Measurements from ENCODE around the gene ABHD16A.

The ABHD16A gene

DNA sequence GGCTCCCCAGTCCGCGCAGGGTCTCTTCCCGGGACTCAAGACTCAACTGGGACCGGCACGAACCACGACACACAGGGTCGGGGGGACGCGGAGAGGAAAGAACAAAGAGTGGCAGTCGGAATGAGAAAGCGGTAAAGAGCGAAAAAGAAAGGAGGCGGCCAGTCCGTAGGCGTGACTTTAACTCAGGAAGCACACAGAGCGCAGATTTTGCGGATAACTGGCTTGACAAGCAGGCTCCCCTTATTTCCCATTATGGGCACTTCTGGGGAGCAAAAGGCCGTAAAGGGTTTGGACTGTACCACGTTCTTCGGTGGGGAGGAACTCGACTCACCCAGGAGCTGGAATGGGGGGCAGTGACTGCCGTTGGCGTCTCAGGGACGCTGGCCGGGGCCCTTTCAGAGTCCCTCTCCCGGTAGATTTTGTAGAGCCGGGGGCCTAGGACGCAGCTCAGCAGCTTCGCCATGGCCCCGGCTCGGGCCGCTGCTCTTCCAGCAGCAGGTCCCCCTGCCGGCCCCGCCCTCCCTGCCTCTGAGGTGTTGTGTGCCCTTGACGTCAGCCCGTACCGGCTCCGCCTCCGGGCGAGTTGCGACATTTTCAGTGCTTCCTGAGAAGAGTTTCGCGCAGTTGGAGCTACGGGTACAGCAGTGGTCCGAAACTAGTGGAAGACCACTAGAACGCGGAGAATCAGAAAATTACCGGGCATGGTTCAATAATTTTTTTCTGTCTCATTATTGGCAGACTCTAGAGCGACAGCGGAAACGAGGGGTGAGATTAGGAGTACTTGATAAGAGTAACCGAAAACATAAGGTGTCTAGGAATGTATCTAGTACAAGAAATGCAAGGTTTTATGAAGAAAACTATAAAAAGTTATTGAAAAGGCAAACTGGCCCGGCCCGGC lies at the start of gene ABHD16A:
TSS of gene ABHD16A (minus strand) at position 506 of the 898 bp plus-strand sequence. CDS start at position 463, 43 bp downstream.
- peak; percentile 99 for DNase-seq (ENCODE audit: low spot score)

DNA sequence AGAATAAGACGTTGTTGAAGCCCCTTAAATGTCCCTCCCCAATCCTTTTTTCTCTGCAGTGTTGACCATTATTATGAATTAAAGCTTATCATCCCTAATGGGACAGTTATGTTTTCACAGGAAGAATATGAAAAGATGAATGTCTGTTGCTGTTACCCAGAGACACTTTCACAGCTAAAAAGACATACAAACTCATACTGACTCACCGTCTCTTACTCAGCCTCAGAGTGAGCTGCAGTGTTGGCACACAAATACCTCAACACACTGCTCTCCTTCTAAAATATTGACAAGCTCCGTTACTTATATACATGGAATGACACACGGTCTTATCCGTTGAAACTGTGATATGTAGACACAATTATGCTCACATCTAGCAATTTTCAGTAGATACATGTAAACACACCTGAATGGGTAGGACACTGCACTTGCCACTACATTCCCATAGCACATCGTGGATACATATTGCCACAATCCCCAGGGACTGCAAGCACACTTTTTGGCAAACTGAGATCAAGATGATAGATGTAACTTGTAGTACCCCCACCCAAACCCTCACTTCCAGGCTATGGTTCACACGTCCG lies 49.7 kb upstream of the ABHD16A start:
- no peak for DNase-seq (ENCODE audit: low spot score)

DNA sequence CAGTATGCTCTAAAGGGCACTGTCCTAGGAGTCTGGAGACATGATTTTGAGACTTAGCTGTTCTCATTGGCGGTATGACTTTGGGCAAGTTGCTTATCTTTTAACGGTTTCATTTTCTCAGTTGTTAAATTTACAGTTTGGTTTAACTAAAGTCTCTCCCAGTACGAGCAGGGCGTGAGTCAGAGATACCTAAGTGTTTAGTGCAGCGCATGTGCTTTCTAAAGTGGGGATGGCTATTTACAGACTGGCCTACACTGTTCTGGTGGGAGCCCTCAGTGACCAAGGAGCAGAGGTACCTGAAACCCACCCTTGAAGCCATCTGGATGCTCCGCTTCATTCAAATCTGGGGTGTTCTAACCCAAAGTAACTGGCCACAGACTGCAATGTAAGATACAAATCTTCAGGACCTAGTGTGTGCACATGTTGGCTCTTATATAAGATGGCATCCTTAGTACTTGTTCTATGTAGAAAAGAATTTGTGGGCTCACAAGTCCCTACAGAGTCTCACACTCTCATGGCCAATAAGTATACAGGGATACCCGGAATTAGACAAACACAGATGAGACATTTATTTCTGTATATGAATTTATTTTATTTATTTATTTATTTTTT lies 47.4 kb upstream of the ABHD16A start:
- DNase-seq (ENCODE audit: low spot score): no peak

- no peak for DNase-seq (ENCODE audit: low spot score)
Observed at GRCh38 chr6:31749301-31750036, 46.3 kb upstream of the ABHD16A start.

- DNase-seq (ENCODE audit: low spot score): no peak
Observed at GRCh38 chr6:31744422-31744821, 41.3 kb upstream of the ABHD16A start.

GRCh38 chr6:31742894-31743293 lies 39.8 kb upstream of the ABHD16A start:
- DNase-seq (ENCODE audit: low spot score): no peak

GRCh38 chr6:31741815-31742214 lies 38.7 kb upstream of the ABHD16A start:
- no peak for DNase-seq (ENCODE audit: low spot score)

- no peak for DNase-seq (ENCODE audit: low spot score)
Observed at GRCh38 chr6:31740397-31741223, 37.5 kb upstream of the ABHD16A start.

DNA sequence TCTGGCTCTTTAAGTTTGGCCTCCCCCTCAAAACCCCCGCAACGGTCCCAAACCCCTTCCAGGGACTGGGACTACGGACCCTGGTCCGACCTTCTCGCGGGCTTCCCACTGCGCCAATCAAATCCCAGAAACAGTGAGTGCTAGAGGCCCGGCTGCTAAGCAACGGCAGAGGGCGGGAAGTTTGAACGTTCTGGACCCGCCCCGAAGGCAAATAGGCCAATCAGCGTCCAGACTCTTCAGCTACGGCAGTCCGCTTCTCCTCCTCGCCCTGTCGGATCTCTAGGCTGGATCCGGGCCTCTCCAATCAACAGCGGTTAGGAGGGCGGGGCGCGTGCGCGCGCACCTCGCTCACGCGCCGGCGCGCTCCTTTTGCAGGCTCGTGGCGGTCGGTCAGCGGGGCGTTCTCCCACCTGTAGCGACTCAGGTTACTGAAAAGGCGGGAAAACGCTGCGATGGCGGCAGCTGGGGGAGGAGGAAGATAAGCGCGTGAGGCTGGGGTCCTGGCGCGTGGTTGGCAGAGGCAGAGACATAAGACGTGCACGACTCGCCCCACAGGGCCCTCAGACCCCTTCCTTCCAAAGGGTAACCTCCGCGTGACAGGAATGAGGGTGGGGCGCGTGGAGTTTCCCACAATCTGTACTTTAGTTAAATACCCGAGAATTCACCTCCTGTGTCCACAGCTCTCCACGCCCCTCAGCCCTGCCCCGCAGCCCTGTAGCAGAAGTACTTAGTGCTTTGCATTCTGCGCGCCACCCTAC lies 36.7 kb upstream of the ABHD16A start, which contains the start of gene MSH5:
TSS of gene MSH5 (plus strand) at position 367 of the 758 bp plus-strand sequence. CDS start 462 bp downstream, outside the sequence.
- peak; percentile 99 for DNase-seq (ENCODE audit: low spot score)

DNA sequence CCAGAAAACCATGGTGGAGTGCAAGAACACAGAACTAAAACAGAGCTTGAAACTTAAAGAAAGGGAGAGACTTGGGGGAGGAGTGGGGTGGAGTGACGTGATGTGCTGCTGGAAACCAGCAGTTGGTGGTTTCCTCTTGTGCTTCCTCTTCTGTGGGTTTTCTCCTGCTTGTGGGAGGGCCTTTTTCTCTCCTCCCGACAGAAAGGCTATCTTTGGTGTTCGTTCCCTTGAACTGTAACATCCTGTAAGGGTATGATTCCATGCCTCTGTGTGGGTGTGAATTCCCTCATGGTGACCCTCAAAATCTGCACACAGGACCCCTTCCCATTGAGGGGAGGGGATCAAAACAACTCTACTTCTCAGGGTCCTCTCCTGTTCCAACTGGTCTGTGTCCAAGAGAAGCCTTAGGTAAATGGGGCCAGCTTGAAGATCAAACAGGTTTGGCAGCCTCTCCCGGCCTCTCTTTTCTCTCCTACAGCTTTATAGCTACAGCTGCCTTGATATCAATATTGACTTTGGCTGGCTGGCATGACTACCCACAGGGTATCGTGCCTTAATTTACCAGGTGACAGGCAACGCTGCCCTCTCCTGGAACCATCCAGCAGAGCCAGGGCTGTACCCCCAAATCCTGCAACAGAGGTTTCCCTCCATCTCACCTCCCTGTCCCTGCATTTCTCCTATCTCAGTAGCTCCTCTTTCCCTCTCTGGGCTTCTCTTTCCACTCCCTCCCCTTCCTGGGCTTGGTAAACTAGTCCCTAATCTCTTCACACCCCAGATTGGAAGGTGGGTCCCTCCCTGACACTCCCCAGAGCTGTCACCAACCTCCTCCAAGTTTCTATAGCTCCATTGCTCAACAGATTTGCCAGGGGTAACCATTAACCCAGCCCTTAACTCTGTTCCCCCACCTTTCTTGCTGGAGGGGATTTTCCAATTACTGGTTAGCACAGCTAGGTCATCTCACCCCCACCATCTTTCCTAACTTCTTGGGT lies 35.2 kb upstream of the ABHD16A start:
- peak; percentile 75 for DNase-seq (ENCODE audit: low spot score)

- no peak for DNase-seq (ENCODE audit: low spot score)
Observed at GRCh38 chr6:31737315-31737990, 34.3 kb upstream of the ABHD16A start.

DNA sequence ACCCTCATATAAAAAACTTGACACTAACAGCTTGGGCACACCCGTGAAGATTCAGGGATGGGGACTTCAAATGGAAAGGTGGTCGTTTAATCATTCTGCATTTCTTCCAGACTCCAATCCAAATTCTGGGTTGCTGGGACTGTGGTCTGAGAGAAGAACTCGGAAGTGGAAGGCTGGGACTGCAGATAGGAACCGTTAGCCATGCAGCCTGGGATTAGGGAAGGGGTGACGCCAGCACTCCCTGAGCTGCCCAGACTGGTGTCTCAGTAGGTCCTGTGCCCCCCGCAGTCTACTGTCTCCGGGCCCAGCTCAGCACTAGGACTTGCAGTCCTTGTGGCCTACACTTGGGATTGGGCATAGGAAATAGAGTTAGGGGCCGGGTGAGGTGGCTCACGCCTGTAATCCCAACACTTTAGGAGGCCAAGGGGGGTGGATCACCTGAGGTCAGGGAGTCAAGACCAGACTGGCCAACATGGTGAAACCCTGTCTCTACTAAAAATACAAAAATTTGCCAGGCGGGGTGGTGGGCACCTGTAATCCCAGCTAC lies 33.7 kb upstream of the ABHD16A start:
- no peak for DNase-seq (ENCODE audit: low spot score)

DNA sequence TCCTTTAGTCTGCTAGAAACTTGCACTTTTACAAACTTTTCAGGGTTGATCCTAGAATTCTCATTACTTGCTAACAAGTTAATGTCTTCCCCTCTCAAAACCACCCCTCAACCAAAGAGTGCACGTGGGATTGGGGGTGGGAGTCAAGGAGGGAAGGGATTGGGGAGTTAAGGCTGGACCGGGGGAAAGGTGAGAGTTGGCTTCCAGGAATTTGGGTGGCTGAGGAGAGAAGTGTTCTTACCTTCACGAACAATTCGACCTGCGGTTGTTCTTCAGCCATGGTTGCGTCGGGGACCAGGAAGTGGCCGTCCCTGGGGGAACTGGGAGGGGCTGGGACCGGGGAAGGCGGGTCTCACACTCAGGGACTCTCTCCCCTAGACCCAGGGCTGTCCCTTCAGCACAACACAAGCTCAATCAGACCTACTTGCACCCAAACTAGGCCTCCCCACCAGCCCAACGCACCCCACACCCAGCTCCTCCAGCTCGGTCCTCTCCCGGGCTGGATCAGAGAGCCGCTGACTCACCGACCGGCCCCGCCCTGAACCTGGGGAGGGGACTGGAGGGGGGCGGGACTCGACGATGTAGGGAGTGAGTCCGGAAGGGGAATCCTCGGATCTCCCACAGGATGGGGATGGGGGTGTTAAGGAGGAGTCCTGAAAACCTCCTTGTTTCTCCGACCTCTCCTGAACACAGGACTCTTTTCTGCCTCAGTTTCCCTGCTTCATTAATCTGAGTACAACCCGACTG lies 33.1 kb upstream of the ABHD16A start, which contains the start of gene CLIC1:
TSS of gene CLIC1 (minus strand) at position 510 of the 747 bp plus-strand sequence. CDS start at position 280, 230 bp downstream.
- no peak for DNase-seq (ENCODE audit: low spot score)

DNA sequence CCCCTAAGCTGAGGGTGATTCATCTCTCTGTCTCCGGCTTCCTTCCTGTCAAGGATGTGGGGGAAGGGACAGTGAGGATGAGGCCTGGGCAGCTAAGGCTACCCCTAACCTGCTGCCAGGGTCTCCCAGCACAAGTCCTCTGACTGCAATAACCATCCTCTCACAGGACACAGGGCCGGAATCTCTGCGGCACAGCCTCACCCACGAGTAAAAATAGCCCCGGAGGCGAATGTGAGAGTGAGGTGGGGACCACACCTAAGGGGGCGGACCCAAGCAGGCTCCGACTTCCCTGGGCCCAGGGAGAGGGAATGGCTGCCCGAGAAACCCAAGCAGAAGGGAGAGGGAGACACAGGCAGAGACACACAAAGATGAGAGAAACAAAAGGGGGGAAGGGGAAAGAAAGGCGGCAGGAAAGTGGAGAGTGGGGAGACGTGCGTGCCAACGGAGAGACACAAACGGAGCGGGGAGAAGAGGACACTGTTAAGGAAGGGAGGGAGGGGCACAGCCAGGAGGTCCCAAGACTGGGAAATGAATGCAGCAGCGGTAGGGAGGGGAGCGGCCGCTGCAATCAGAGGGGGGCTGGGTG lies 31.8 kb upstream of the ABHD16A start:
- no peak for DNase-seq (ENCODE audit: low spot score)

- DNase-seq (ENCODE audit: low spot score): no peak
Observed at GRCh38 chr6:31734247-31734820, 31.2 kb upstream of the ABHD16A start.

- DNase-seq (ENCODE audit: low spot score): no peak
Observed at GRCh38 chr6:31733734-31734133, 30.6 kb upstream of the ABHD16A start.

DNA sequence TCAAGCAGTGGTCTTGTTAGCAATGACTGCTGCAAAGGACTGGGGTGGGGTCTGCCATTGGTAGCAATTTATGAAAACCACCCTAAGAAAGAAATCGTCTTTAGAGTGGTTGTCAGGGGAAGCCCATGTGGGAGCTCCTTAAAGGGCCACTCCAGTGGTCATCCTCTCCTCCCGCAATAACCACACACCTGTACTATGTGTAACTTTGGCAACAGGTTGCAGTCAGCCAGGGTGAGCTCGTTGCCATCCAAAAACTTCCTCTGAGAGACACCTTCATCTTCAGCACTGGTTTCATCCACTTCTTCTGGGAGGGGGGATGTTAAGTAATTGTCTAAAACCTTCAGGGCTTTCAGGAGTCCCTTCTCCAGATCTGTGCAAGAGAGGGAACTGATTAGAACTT lies 28.9 kb upstream of the ABHD16A start:
- no peak for DNase-seq (ENCODE audit: low spot score)
